ENCODE measurements around the gene CCDC57.

CCDC57 gene

DNA sequence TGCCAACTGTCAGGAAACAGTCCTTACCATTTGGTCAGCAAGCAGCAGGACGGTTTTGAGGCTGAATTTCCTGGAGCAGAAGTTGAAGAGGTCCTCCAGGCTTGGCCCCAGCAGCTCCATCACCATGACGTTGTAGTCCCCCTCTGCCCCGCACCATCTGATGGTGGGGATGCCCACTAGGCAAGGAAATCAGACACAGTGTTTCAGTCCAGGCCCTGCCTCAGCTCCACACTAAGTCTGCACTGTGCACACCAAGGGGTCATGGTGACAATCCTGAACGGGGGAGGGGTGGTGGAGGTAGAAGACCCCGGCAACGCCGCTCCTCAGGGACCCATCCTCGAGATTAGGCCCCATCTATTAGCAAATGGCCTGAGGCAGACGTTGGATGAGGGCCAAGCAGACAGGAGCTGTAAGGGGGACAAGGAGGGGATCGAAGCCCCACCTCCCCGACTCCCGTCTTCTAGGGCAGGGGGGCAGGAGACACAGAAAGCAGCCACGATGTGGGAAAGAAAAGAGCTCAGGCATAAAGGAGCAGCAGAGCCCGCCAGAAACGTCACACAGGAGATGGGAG is 42.8 kb upstream of the CCDC57 start:
- TF ChIP-seq FOXP2 (optimal IDR thresholded peaks at IDR 0.05; ENCODE audit: borderline replicate concordance, extremely low read depth, extremely low read length, insufficient read depth) (no peak), SIN3A (IDR thresholded peaks at IDR 0.05; ENCODE audit: borderline replicate concordance, insufficient read depth, low read length) (no peak), TAF1 (IDR thresholded peaks at IDR 0.05; ENCODE audit: borderline replicate concordance, insufficient read depth, low read length) (no peak), POLR2AphosphoS5 (IDR thresholded peaks at IDR 0.05; ENCODE audit: low read depth, low read length) (no peak)
- TF ChIP-seq, protein P1, sequence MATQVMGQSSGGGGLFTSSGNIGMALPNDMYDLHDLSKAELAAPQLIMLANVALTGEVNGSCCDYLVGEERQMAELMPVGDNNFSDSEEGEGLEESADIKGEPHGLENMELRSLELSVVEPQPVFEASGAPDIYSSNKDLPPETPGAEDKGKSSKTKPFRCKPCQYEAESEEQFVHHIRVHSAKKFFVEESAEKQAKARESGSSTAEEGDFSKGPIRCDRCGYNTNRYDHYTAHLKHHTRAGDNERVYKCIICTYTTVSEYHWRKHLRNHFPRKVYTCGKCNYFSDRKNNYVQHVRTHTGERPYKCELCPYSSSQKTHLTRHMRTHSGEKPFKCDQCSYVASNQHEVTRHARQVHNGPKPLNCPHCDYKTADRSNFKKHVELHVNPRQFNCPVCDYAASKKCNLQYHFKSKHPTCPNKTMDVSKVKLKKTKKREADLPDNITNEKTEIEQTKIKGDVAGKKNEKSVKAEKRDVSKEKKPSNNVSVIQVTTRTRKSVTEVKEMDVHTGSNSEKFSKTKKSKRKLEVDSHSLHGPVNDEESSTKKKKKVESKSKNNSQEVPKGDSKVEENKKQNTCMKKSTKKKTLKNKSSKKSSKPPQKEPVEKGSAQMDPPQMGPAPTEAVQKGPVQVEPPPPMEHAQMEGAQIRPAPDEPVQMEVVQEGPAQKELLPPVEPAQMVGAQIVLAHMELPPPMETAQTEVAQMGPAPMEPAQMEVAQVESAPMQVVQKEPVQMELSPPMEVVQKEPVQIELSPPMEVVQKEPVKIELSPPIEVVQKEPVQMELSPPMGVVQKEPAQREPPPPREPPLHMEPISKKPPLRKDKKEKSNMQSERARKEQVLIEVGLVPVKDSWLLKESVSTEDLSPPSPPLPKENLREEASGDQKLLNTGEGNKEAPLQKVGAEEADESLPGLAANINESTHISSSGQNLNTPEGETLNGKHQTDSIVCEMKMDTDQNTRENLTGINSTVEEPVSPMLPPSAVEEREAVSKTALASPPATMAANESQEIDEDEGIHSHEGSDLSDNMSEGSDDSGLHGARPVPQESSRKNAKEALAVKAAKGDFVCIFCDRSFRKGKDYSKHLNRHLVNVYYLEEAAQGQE (IDR thresholded peaks at IDR 0.05; ENCODE audit: insufficient read depth in 1 of 2, low read depth in 2 of 2, low read length in 2 of 2), result no peak

- TF ChIP-seq TAF1 (IDR thresholded peaks at IDR 0.05; ENCODE audit: borderline replicate concordance, insufficient read depth, low read length), result no peak
Observed at GRCh38 chr17:82253179-82253544, 40.5 kb upstream of the CCDC57 start.

DNA sequence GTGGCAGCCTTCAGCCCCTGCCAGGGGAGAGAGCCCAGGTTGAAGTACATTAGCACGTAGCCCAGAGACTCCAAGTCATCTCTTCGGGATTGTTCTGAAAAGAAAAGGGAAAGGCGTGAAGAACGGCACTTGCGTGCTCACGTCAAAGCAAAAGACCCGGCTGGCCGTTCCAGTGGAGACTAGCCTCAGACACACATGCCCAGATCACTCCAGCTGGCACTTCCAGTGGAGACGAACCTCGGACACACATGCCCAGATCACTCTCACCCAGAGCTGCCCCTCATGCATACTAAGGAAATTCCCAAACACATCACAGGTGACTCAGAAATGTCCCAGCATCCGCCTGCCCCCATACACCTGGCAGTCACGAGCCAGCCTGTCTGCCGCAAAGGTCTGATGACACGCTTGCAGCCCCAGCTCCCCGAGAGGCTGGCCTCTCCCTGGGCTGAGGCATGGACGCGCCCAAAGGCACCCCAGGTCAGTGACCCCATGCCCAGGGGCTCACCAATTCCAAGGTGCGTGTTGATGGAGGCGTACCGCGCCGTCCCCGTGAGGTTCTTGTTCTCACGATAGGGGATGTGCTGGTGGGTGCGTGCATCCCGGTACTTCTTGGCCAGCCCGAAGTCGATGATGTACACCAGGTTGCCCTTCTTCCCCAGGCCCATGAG is 40.0 kb upstream of the CCDC57 start:
- TF ChIP-seq TAF1 (IDR thresholded peaks at IDR 0.05; ENCODE audit: borderline replicate concordance, insufficient read depth, low read length) (no peak), SIN3A (IDR thresholded peaks at IDR 0.05; ENCODE audit: borderline replicate concordance, insufficient read depth, low read length) (no peak), POLR2AphosphoS5 (IDR thresholded peaks at IDR 0.05; ENCODE audit: low read depth, low read length) (no peak), FOXP2 (optimal IDR thresholded peaks at IDR 0.05; ENCODE audit: borderline replicate concordance, extremely low read depth, extremely low read length, insufficient read depth) (no peak)
- TF ChIP-seq, protein P1 (IDR thresholded peaks at IDR 0.05; ENCODE audit: insufficient read depth in 1 of 2, low read depth in 2 of 2, low read length in 2 of 2), result no peak

GRCh38 chr17:82250868-82251500 is 38.3 kb upstream of the CCDC57 start:
- TF ChIP-seq, protein P1 (IDR thresholded peaks at IDR 0.05; ENCODE audit: insufficient read depth in 1 of 2, low read depth in 2 of 2, low read length in 2 of 2), result no peak
- TF ChIP-seq POLR2AphosphoS5 (IDR thresholded peaks at IDR 0.05; ENCODE audit: low read depth, low read length), result no peak
- TF ChIP-seq SIN3A (IDR thresholded peaks at IDR 0.05; ENCODE audit: borderline replicate concordance, insufficient read depth, low read length), result no peak
- TF ChIP-seq TAF1 (IDR thresholded peaks at IDR 0.05; ENCODE audit: borderline replicate concordance, insufficient read depth, low read length), result no peak
- no peak for TF ChIP-seq FOXP2 (optimal IDR thresholded peaks at IDR 0.05; ENCODE audit: borderline replicate concordance, extremely low read depth, extremely low read length, insufficient read depth)

GRCh38 chr17:82249896-82250581 is 37.4 kb upstream of the CCDC57 start:
- TF ChIP-seq TAF1 (IDR thresholded peaks at IDR 0.05; ENCODE audit: borderline replicate concordance, insufficient read depth, low read length) (no peak), SIN3A (IDR thresholded peaks at IDR 0.05; ENCODE audit: borderline replicate concordance, insufficient read depth, low read length) (no peak), FOXP2 (optimal IDR thresholded peaks at IDR 0.05; ENCODE audit: borderline replicate concordance, extremely low read depth, extremely low read length, insufficient read depth) (no peak), POLR2AphosphoS5 (IDR thresholded peaks at IDR 0.05; ENCODE audit: low read depth, low read length) (no peak)
- TF ChIP-seq, protein P1 (IDR thresholded peaks at IDR 0.05; ENCODE audit: insufficient read depth in 1 of 2, low read depth in 2 of 2, low read length in 2 of 2), result no peak

Measured in PFSK-1 (cell line).